DOHH2 (cell line): ENCODE measurements around the gene IL1R1.

Source experiments
- H3F3A ChIP-seq: fragments of 200-600 bp; sonication (generic), shearing (Covaris generic); 2 replicates; pipeline ENCODE4 v1.6.0; 2016; ENCODE audit warnings: antibody characterized with exemption, mild to moderate bottlenecking; ENCODE audit not compliant: control insufficient read depth, insufficient read depth
- H3K27ac ChIP-seq: fragments of 200-600 bp; sonication (generic); 2 replicates; pipeline ENCODE4 v1.5.1; 2014; ENCODE audit warnings: low read depth, mild to moderate bottlenecking, low read length, moderate library complexity
- H3K27me3 ChIP-seq: fragments of 200-600 bp; sonication (generic); 2 replicates; pipeline ENCODE4 v1.6.1; 2014; ENCODE audit warnings: mild to moderate bottlenecking, low read length, mixed read lengths; ENCODE audit not compliant: control insufficient read depth
- H3K36me3 ChIP-seq: fragments of 200-600 bp; sonication (generic); 2 replicates; pipeline ENCODE4 v1.6.1; 2014; ENCODE audit warnings: mild to moderate bottlenecking, low read length, moderate library complexity, mixed read lengths; ENCODE audit not compliant: control insufficient read depth
- H3K4me1 ChIP-seq: fragments of 200-600 bp; sonication (generic); 2 replicates; pipeline ENCODE4 v1.6.1; 2014; ENCODE audit warnings: mild to moderate bottlenecking, low read length, mixed read lengths; ENCODE audit not compliant: control insufficient read depth
- H3K4me2 ChIP-seq: fragments of 200-600 bp; sonication (generic); 2 replicates; pipeline ENCODE4 v1.6.0; 2014; ENCODE audit warnings: mild to moderate bottlenecking, low read length, moderate library complexity
- H3K4me3 ChIP-seq: fragments of 200-600 bp; sonication (generic); 2 replicates; pipeline ENCODE4 v1.5.1; 2014; ENCODE audit warnings: mild to moderate bottlenecking, low read length, mixed read lengths
- H3K79me2 ChIP-seq: fragments of 200-600 bp; sonication (generic); 2 replicates; pipeline ENCODE4 v1.6.1; 2014; ENCODE audit warnings: mild to moderate bottlenecking, low read length, mixed read lengths; ENCODE audit not compliant: control insufficient read depth
- H3K9me2 ChIP-seq: fragments of 200-600 bp; sonication (generic); replicated peaks from 2 replicates; pipeline ENCODE4 v1.6.1; 2014; ENCODE audit warnings: mild to moderate bottlenecking, low read length, mixed read lengths; ENCODE audit not compliant: control insufficient read depth
- H3K9me3 ChIP-seq: fragments of 200-600 bp; sonication (generic); 2 replicates; pipeline ENCODE4 v1.6.1; 2014; ENCODE audit warnings: antibody characterized with exemption, low read length, mixed read lengths; ENCODE audit not compliant: control insufficient read depth, insufficient read depth
- H4K20me1 ChIP-seq: fragments of 200-600 bp; sonication (generic); 2 replicates; pipeline ENCODE4 v1.6.0; 2014; ENCODE audit warnings: low read depth, mild to moderate bottlenecking, antibody characterized with exemption, low read length, moderate library complexity; ENCODE audit not compliant: control insufficient read depth, insufficient read depth
- CTCF ChIP-seq: fragments of 200-600 bp; sonication (generic); IDR thresholded peaks from one replicate; pipeline ENCODE4 v1.5.1; 2014; ENCODE audit warnings: antibody characterized with exemption, mild to moderate bottlenecking, low read depth, low read length; ENCODE audit not compliant: poor library complexity, severe bottlenecking
- EZH2phosphoT487 ChIP-seq: fragments of 200-600 bp; sonication (generic); IDR thresholded peaks from 2 replicates; pipeline ENCODE4 v1.6.1; 2017; ENCODE audit warnings: borderline replicate concordance, mild to moderate bottlenecking, antibody characterized with exemption, low read length, moderate library complexity, mixed read lengths

The IL1R1 gene

GRCh38 chr2:102096103-102096502, 46.4 kb upstream of the IL1R1 start:
- H3K9me3 ChIP-seq = no peaks in the 10 kb centered on the region
- H3K4me3 ChIP-seq = no peak overlapping the region
- TF ChIP-seq CTCF = no peak
- TF ChIP-seq EZH2phosphoT487 = no peak
- no peaks in the 10 kb centered on the region for H3K27me3 ChIP-seq
- H3F3A ChIP-seq = no peaks in the 10 kb centered on the region
- H3K27ac ChIP-seq = no peak overlapping the region
- H3K4me1 ChIP-seq = no peaks in the 10 kb centered on the region
- H3K79me2 ChIP-seq = no peaks in the 10 kb centered on the region
- no peak overlapping the region for H3K4me2 ChIP-seq
- H3K9me2 ChIP-seq = no peaks in the 10 kb centered on the region
- no peaks in the 10 kb centered on the region for H3K36me3 ChIP-seq
- no peaks in the 10 kb centered on the region for H4K20me1 ChIP-seq

GRCh38 chr2:102098756-102099155, 43.8 kb upstream of the IL1R1 start:
- no peak overlapping the region for H3K4me2 ChIP-seq
- no peaks in the 10 kb centered on the region for H3K27me3 ChIP-seq
- no peaks in the 10 kb centered on the region for H4K20me1 ChIP-seq
- H3K4me3 ChIP-seq = no peak overlapping the region
- H3K79me2 ChIP-seq = no peaks in the 10 kb centered on the region
- H3K27ac ChIP-seq = no peak overlapping the region
- no peak for TF ChIP-seq EZH2phosphoT487
- no peak for TF ChIP-seq CTCF
- no peaks in the 10 kb centered on the region for H3K9me2 ChIP-seq
- no peaks in the 10 kb centered on the region for H3K36me3 ChIP-seq
- H3F3A ChIP-seq = no peaks in the 10 kb centered on the region
- no peaks in the 10 kb centered on the region for H3K4me1 ChIP-seq
- H3K9me3 ChIP-seq = no peaks in the 10 kb centered on the region

- no peaks in the 10 kb centered on the region for H3K27me3 ChIP-seq
- no peaks in the 10 kb centered on the region for H3F3A ChIP-seq
- no peaks in the 10 kb centered on the region for H3K9me3 ChIP-seq
- no peaks in the 10 kb centered on the region for H3K4me1 ChIP-seq
- no peak overlapping the region for H3K27ac ChIP-seq
- H4K20me1 ChIP-seq = no peaks in the 10 kb centered on the region
- no peak for TF ChIP-seq EZH2phosphoT487
- no peak for TF ChIP-seq CTCF
- no peak overlapping the region for H3K4me2 ChIP-seq
- no peaks in the 10 kb centered on the region for H3K79me2 ChIP-seq
- H3K9me2 ChIP-seq = no peaks in the 10 kb centered on the region
- H3K36me3 ChIP-seq = no peaks in the 10 kb centered on the region
- H3K4me3 ChIP-seq = no peak overlapping the region
Observed at GRCh38 chr2:102099536-102100298, 42.8 kb upstream of the IL1R1 start.
